K562 (cell line): ENCODE measurements around the gene ERCC1. TPM values are rescaled to one million over a fixed set of nuclear protein-coding genes. Genes with fewer than 3 reads are reported as not detected.

ENCODE experiments used
- ARNT ChIP-seq, 2 experiments: fragments of 450-650 bp; IDR thresholded peaks; 2 replicates each; pipeline ENCODE4 v1.6.1; 2016; ENCODE audit warnings: mild to moderate bottlenecking in 1 of 2
- HES1 ChIP-seq: fragments of 450-650 bp; IDR thresholded peaks from 2 replicates; pipeline ENCODE4 v1.6.1; 2016; ENCODE audit warnings: low read depth, mild to moderate bottlenecking, moderate library complexity
- HLTF ChIP-seq: fragments of 450-650 bp; IDR thresholded peaks from 2 replicates; pipeline ENCODE4 v1.6.1; 2016
- KAT7 ChIP-seq: sonication (generic); formaldehyde crosslinking; IDR thresholded peaks from 2 replicates; pipeline ENCODE4 v1.8.0; 2022; ENCODE audit warnings: missing genetic modification reagents, mild to moderate bottlenecking, borderline replicate concordance
- KDM2B ChIP-seq: fragments of 250-450 bp; sonication (Bioruptor Pico); IDR thresholded peaks from 2 replicates; pipeline ENCODE4 v1.8.0; 2021; ENCODE audit warnings: mild to moderate bottlenecking, moderate library complexity
- KLF13 ChIP-seq: fragments of 450-650 bp; IDR thresholded peaks from 2 replicates; pipeline ENCODE4 v1.6.1; 2016; ENCODE audit warnings: missing genetic modification characterization, low read depth, mild to moderate bottlenecking, missing compliant biosample characterization, moderate library complexity, borderline replicate concordance
- MLLT1 ChIP-seq, 2 experiments: fragments of 450-650 bp; IDR thresholded peaks; 2 replicates each; pipeline ENCODE4 v1.6.1; 2016
- NFRKB ChIP-seq: fragments of 450-650 bp; IDR thresholded peaks from 2 replicates; pipeline ENCODE4 v1.6.1; 2016; ENCODE audit warnings: low read depth
- NR2C2 ChIP-seq, 2 experiments: fragments of 200-800 bp in 1 of 2; sonication (Bioruptor generic) in 1 of 2; sonication (generic) in 1 of 2; formaldehyde crosslinking in 1 of 2; IDR thresholded peaks; 2 replicates each; pipeline versions ENCODE4 v1.6.1 to v1.8.0; 2016 to 2022; ENCODE audit warnings: mild to moderate bottlenecking in 1 of 2, missing compliant biosample characterization in 1 of 2, missing genetic modification characterization in 1 of 2, missing genetic modification reagents in 1 of 2
- PHF20 ChIP-seq: fragments of 450-650 bp; IDR thresholded peaks from 2 replicates; pipeline ENCODE4 v1.6.1; 2018; ENCODE audit not compliant: partially characterized antibody
- PHTF2 ChIP-seq: fragments of 250-450 bp; sonication (Bioruptor Pico); IDR thresholded peaks from 2 replicates; pipeline ENCODE4 v1.5.0; 2021; ENCODE audit warnings: mild to moderate bottlenecking
- PTBP1 ChIP-seq: fragments of 200-400 bp; formaldehyde crosslinking; IDR thresholded peaks from 2 replicates; pipeline ENCODE4 v1.6.1; 2017; ENCODE audit warnings: low read depth, low read length
- SMARCE1 ChIP-seq: fragments of 450-650 bp; IDR thresholded peaks from 2 replicates; pipeline ENCODE4 v1.7.1; 2016; ENCODE audit warnings: mild to moderate bottlenecking
- ZBTB7A ChIP-seq: IDR thresholded peaks from 2 replicates; pipeline ENCODE4 v1.6.1; 2011; ENCODE audit warnings: low read depth, mild to moderate bottlenecking, low read length, moderate library complexity, borderline replicate concordance; ENCODE audit not compliant: control insufficient read depth
- ZC3H8 ChIP-seq: fragments of 450-650 bp; IDR thresholded peaks from 2 replicates; pipeline ENCODE4 v1.6.1; 2017
- ZEB2 ChIP-seq: fragments of 450-650 bp; IDR thresholded peaks from 2 replicates; pipeline ENCODE4 v1.6.1; 2016
- ZNF699 ChIP-seq: fragments of 250-450 bp; sonication (Bioruptor Pico); IDR thresholded peaks from 2 replicates; pipeline ENCODE4 v1.8.0; 2021; ENCODE audit warnings: mild to moderate bottlenecking, moderate library complexity; ENCODE audit not compliant: insufficient replicate concordance
- polyA plus RNA-seq, 8 experiments: library from polyadenylated mRNA; depleted of rRNA in 4 of 8; stranded (reverse) in 5 of 8; unstranded in 3 of 8; fragments of >200 nt; fragmentation: Nextera tagmentation in 2 of 8; fragmentation: Illumina TruSeq in 1 of 8; extraction: Ambion mirVana in 2 of 8; extraction: Trizol in 1 of 8; gene quantifications; 2 replicates each; pipeline versions ENCODE4 v1.2.1 to v1.2.3, GENCODE V29; 2011 to 2014; ENCODE audit warnings: inconsistent platforms in 1 of 8, missing spikeins in 1 of 8
- total RNA-seq, 7 experiments: library from RNA; depleted of rRNA in 6 of 7; stranded (reverse); fragments of >200 nt in 6 of 7; fragmentation: Illumina TruSeq in 2 of 7; extraction: Trizol in 2 of 7; gene quantifications; 2 replicates each; pipeline versions ENCODE4 v1.2.1 to v1.2.3, GENCODE V29; 2011 to 2021; ENCODE audit warnings: low replicate concordance in 1 of 7
- TF ChIP-seq, protein P1 (sequence below): fragments of 450-650 bp; IDR thresholded peaks from 2 replicates; pipeline ENCODE4 v1.6.1; 2016; ENCODE audit warnings: borderline replicate concordance
- TF ChIP-seq, protein P2 (sequence below), 3 experiments: fragments of 200-800 bp in 1 of 3; sonication (Bioruptor generic) in 1 of 3; sonication (generic) in 1 of 3; formaldehyde crosslinking in 1 of 3; IDR thresholded peaks; 2 replicates each; pipeline versions ENCODE4 v1.6.1 to v1.8.0; 2016 to 2022; ENCODE audit warnings: mild to moderate bottlenecking in 2 of 3, missing compliant biosample characterization in 2 of 3, missing genetic modification characterization in 2 of 3, missing genetic modification reagents in 1 of 3
- TF ChIP-seq, protein P3 (sequence below): sonication (generic); IDR thresholded peaks from 2 replicates; pipeline ENCODE4 v1.6.1; 2016

The ERCC1 gene
- total and polyA plus RNA-seq, 9 of the 15 experiments (the other 6 are each of a cell fraction or from before 2014, with no cell fraction given), result 9.3 to 92.6 (median 60.0) TPM

DNA sequence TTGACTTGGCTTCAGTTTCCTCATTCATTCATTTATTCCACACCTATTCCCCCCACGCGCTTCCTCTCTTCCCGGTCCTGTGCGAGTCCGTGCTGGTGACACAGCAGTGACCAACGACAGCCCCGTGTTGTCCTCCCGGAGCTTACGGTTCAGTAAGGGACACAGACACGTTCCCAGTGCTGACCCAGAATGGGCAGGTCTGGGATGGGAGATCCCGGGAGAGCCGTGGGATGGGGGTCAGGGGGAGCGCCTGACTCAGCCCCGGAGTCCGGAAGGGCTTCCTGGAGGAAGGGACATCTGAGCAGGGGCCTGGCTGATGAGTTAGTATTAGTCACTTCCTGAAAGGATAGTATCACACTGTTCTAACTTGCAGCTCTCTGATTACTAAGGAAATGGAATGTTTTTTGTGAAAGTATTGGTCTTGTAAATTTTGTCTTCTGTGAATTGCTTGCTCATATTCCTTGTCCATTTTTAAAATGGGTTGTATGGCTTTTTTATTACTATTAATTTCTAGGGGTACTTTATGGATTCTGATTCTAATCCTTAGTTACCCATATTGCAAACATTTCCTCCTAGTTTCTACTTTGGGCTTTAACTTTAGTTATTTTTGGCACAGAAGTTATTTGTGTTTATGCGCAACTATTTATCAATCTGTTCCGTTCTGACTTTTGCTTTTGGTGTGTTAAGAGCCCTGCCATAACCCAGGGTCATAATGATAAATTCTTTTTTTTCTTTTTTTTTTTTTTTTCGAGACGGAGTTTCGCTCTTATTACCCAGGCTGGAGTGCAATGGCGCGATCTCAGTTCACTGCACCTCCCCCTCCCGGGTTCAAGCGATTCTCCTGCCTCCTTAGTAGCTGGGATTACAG, 708 bp upstream of the ERCC1 start (continued):
- no peak for TF ChIP-seq PHF20
- TF ChIP-seq, protein P1, sequence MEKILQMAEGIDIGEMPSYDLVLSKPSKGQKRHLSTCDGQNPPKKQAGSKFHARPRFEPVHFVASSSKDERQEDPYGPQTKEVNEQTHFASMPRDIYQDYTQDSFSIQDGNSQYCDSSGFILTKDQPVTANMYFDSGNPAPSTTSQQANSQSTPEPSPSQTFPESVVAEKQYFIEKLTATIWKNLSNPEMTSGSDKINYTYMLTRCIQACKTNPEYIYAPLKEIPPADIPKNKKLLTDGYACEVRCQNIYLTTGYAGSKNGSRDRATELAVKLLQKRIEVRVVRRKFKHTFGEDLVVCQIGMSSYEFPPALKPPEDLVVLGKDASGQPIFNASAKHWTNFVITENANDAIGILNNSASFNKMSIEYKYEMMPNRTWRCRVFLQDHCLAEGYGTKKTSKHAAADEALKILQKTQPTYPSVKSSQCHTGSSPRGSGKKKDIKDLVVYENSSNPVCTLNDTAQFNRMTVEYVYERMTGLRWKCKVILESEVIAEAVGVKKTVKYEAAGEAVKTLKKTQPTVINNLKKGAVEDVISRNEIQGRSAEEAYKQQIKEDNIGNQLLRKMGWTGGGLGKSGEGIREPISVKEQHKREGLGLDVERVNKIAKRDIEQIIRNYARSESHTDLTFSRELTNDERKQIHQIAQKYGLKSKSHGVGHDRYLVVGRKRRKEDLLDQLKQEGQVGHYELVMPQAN, result 0 out of 2 replicates have a peak, but pooled peaks have one; percentile 3
- TF ChIP-seq HES1, result no peak
- TF ChIP-seq SMARCE1, result peak; percentile 94
- no peak for TF ChIP-seq ZC3H8
- peak; percentile 16 for TF ChIP-seq ZEB2
- TF ChIP-seq PTBP1, result 0 out of 2 replicates have a peak, but pooled peaks have one; percentile 47
- TF ChIP-seq, protein P2, sequence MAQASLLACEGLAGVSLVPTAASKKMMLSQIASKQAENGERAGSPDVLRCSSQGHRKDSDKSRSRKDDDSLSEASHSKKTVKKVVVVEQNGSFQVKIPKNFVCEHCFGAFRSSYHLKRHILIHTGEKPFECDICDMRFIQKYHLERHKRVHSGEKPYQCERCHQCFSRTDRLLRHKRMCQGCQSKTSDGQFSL (CRISPR knock-in tag; IDR thresholded peaks at IDR 0.05), result peak; percentile 76
- TF ChIP-seq, protein P2 (tag; IDR thresholded peaks at IDR 0.05), result peak in 1 of 2 experiments; percentile 29; a peak in 1 of 4 replicates
- peak; percentile 87 for TF ChIP-seq NFRKB
- TF ChIP-seq ARNT (IDR thresholded peaks at IDR 0.05), result peak in 1 of 2 experiments; percentile 53; a peak in 2 of 4 replicates
- TF ChIP-seq, protein P3, sequence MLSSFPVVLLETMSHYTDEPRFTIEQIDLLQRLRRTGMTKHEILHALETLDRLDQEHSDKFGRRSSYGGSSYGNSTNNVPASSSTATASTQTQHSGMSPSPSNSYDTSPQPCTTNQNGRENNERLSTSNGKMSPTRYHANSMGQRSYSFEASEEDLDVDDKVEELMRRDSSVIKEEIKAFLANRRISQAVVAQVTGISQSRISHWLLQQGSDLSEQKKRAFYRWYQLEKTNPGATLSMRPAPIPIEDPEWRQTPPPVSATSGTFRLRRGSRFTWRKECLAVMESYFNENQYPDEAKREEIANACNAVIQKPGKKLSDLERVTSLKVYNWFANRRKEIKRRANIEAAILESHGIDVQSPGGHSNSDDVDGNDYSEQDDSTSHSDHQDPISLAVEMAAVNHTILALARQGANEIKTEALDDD, result peak; percentile 93
- peak; percentile 57 to 74 for TF ChIP-seq MLLT1 (IDR thresholded peaks at IDR 0.05)
- 0 out of 2 replicates have a peak, but pooled peaks have one; percentile 71 for TF ChIP-seq KAT7 (CRISPR knock-in tag)
- 0 out of 2 replicates have a peak, but pooled peaks have one; percentile 31 for TF ChIP-seq KDM2B
- TF ChIP-seq ZBTB7A, result peak; percentile 80; the same call in 1 of the 2 replicates
- no peak for TF ChIP-seq ZNF699
- TF ChIP-seq PHTF2 (CRISPR knock-in tag), result no peak
- peak; percentile 55; the same call in 1 of the 2 replicates for TF ChIP-seq KLF13 (tag)
- 0 out of 2 replicates have a peak, but pooled peaks have one; percentile 6 for TF ChIP-seq NR2C2 (CRISPR knock-in tag; IDR thresholded peaks at IDR 0.05)
- TF ChIP-seq NR2C2 (tag; IDR thresholded peaks at IDR 0.05), result peak; percentile 58; the same call in 1 of the 2 replicates
- TF ChIP-seq HLTF, result 0 out of 2 replicates have a peak, but pooled peaks have one; percentile 13
